Choroid plexus epithelial cell (primary cell): ENCODE measurements around the gene TDRD1.

Experiments used
- DNase-seq: peaks from one replicate; pipeline ENCODE4 v3.0.0-alpha.2; 2010; ENCODE audit warnings: low read depth
- H3K4me3 ChIP-seq: 2 replicates; pipeline ENCODE4 v1.5.1; 2011; ENCODE audit warnings: low read depth, mild to moderate bottlenecking, control low read depth, low read length, moderate library complexity
- CTCF ChIP-seq: conservative IDR thresholded peaks from 2 replicates; pipeline ENCODE4 v1.5.1; 2011; ENCODE audit warnings: low read depth, mild to moderate bottlenecking, control low read depth, inconsistent platforms, low read length, moderate library complexity

The TDRD1 gene

GRCh38 chr10:114207349-114207748 lies 28.2 kb downstream of the TDRD1 start:
- TF ChIP-seq CTCF: no peak
- DNase-seq: no peak

GRCh38 chr10:114208351-114208750 lies 29.2 kb downstream of the TDRD1 start:
- no peak for DNase-seq
- no peak overlapping the region for H3K4me3 ChIP-seq
- no peak for TF ChIP-seq CTCF

More at GRCh38 chr10:114207349-114207748, 28.2 kb downstream of the TDRD1 start:
- H3K4me3 ChIP-seq: no peak overlapping the region

GRCh38 chr10:114212153-114212552 lies 33.0 kb downstream of the TDRD1 start:
- no peak for DNase-seq
- H3K4me3 ChIP-seq: no peak overlapping the region
- no peak for TF ChIP-seq CTCF

- H3K4me3 ChIP-seq: no peak overlapping the region
- no peak for TF ChIP-seq CTCF
- no peak for DNase-seq
These were observed 35.9 kb downstream of the TDRD1 start for GRCh38 chr10:114215033-114215432.

DNA sequence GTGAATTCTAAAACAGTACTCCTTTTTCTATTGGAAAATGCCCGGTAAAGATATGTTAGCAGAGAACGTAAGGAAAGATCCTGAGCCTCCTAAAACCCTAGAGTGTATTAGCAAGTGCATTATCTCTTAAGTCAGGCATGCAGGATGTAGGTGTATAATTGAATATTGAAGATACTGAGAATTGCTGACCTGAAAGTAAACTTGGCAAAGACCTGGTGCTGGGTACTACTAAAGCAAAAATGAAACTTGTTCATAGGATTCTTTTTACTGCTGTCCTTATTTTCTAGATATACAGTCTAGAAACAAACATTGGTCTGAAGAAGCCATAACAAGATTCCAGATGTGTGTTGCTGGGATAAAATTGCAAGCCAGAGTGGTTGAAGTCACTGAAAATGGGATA lies 41.1 kb downstream of the TDRD1 start:
- no peak for DNase-seq
- TF ChIP-seq CTCF: no peak
- H3K4me3 ChIP-seq: no peak overlapping the region

DNA sequence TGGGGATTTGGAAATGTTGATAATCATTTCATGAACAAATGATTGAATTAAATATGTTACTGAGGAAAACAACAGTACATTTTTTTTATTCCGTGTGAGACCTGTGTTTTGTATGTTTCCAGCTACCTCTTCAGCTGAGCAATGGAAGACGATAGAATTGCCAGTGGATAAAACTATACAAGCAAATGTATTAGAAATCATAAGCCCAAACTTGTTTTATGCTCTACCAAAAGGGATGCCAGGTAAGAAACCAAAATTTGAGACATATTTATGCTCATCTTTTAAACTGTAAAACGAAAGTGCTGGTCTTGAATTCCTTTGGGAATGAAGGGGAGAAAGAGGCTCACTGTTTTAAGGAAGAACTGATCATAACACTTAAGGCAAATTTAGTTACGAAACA lies 42.1 kb downstream of the TDRD1 start:
- H3K4me3 ChIP-seq: no peak overlapping the region
- no peak for DNase-seq
- no peak for TF ChIP-seq CTCF

- DNase-seq: no peak
- TF ChIP-seq CTCF: no peak
- H3K4me3 ChIP-seq: no peak overlapping the region
These were observed 43.9 kb downstream of the TDRD1 start for GRCh38 chr10:114223066-114223465.
